H54 (cell line): ENCODE data around the gene MAL.

Experiments
- DNase-seq: peaks from one replicate; pipeline ENCODE4 v3.0.0; 2011; ENCODE audit warnings: low spot score, mixed read lengths; ENCODE audit not compliant: insufficient read length
- FAIRE-seq: peaks from 3 replicates; lab custom pipeline; 2011; peaks lifted over from hg19 to GRCh38; lab: Jason Lieb, UNC
- POLR2A ChIP-seq: IDR thresholded peaks from 2 replicates; pipeline ENCODE4 v1.6.1; 2011; ENCODE audit warnings: low read depth, mild to moderate bottlenecking, low read length

MAL gene

DNA sequence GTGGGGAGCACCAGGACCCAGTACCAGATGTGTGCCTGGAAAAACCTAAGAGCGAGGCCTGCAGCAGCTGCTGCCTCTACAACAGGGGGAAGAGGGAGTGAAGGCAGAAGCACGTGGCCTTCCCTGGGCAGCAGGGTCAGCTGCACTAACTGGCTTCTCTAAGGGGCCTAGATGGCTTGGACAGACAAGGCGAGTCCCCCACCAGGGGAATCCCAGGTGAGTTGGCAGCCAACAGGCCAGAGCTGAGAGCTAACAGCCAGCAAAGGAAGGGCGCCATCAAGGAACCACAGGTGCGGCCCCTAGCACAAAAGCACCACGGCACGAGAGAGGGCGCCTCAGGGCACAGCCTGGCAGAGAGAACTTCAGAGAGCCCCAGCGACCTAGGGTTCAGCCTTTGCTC lies 19.8 kb upstream of the MAL start:
- TF ChIP-seq POLR2A, result no peak
- no peak for DNase-seq
- FAIRE-seq, result no peak

- no peak for TF ChIP-seq POLR2A
- FAIRE-seq (no peak), DNase-seq (no peak)
Observed at GRCh38 chr2:95006588-95006987, 18.9 kb upstream of the MAL start.

DNA sequence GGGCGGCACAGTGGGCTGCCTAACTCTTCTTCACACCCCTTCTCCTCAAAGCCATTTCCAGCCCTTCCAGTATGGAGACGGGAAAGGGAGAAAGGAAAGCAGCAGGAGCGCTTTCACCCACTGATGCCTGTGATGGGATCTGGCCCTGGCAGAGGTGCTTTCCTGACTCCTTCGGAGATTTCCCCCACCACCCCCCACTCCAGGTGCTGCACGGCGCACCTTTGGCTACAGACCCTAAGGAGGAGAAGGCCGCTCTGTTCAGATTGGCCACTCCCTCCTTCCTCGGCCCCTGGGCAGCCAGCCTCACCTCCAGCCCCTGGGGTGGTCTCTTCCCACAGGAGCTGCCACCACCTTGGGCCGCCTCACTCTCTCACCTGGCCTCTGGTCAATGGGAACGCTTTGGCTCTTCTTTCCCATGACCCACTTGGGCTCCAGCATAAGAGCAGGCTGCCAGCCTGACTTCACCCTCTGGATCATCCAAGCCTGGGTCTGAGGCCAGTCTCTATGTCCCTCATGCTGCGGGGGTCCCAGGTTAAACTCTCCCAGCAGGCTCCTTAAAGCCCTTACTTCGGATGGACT lies 18.4 kb upstream of the MAL start:
- no peak for TF ChIP-seq POLR2A
- FAIRE-seq (no peak), DNase-seq (no peak)

GRCh38 chr2:95007822-95008221 lies 17.7 kb upstream of the MAL start:
- TF ChIP-seq POLR2A, result no peak
- no peak for DNase-seq
- FAIRE-seq, result no peak

- no peak for TF ChIP-seq POLR2A
- DNase-seq (no peak), FAIRE-seq (no peak)
Observed at GRCh38 chr2:95008306-95008705, 17.2 kb upstream of the MAL start.

DNA sequence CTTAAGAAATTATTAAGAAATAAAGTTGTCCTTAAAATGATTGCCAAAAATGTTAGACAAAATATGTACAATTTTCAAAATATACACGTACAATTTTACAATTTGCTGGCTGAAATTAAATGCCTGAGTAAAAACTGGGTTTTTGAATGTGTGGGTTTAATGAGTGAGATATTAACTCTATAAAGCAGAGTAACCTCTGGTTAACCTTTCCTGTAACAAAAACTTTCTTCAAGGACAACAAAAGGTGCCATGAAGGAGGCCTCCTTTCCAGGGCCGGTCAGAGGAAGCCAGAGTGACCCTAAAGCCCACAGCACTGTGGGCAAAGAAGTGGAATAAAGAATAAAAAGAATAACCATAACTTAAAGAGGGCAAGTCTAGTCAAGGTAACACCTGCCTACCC lies 16.5 kb upstream of the MAL start:
- no peak for FAIRE-seq

GRCh38 chr2:95009412-95009811 lies 16.1 kb upstream of the MAL start:
- TF ChIP-seq POLR2A, result no peak
- DNase-seq (no peak), FAIRE-seq (no peak)

More for the DNA sequence above, 16.5 kb upstream of the MAL start:
- DNase-seq, result no peak
- TF ChIP-seq POLR2A, result no peak

DNA sequence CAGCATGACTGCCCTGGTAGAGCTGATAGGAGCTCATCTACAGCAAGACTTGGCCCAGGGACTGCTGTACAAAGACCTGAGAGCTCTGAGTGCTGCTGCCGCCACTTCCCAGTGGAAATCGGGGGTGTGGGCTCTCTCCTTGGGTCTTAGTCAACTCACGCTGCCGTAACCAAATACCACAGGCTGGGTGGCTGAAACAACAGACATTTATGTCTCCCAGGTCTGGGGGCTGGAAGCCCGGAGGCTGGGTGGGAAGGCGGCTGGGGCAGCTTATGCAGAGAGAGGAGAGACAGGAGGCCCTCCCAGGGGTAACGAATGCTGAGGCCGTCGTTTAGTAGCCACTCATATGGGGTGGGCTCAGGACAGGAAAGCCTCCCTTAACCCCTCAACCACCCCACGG lies 15.4 kb upstream of the MAL start:
- DNase-seq (no peak), FAIRE-seq (no peak)
- no peak for TF ChIP-seq POLR2A

- no peak for TF ChIP-seq POLR2A
- DNase-seq, result no peak
- no peak for FAIRE-seq
Observed at GRCh38 chr2:95010718-95011117, 14.8 kb upstream of the MAL start.

- DNase-seq, result no peak
- no peak for TF ChIP-seq POLR2A
- FAIRE-seq, result no peak
Observed at GRCh38 chr2:95012881-95013550, 12.5 kb upstream of the MAL start.

DNA sequence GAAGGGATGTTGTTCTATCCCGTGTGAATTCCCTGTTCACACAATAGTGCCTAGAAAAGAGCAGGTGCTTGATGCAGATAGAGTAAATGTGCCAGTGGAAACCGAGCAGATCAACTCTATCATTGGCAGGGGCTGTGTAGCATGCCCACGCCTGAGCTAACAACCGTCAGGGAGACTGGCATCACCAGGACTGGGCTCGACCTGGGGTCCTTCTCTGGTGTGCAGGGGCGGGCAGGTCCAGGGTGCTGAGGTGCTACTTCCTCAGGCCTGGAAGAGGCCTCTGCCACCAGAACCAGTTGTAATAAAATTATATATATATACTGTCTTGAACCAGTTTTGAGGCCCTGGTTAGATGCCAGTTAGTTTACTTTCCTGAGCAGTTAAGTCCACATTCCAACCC lies 11.8 kb upstream of the MAL start:
- TF ChIP-seq POLR2A, result no peak
- FAIRE-seq (no peak), DNase-seq (no peak)

GRCh38 chr2:95014126-95014708 lies 11.3 kb upstream of the MAL start:
- no peak for TF ChIP-seq POLR2A
- FAIRE-seq, result no peak

GRCh38 chr2:95015261-95015912 lies 10.1 kb upstream of the MAL start:
- FAIRE-seq, result no peak
- TF ChIP-seq POLR2A, result no peak
- no peak for DNase-seq

More at GRCh38 chr2:95014126-95014708, 11.3 kb upstream of the MAL start:
- DNase-seq, result no peak

DNA sequence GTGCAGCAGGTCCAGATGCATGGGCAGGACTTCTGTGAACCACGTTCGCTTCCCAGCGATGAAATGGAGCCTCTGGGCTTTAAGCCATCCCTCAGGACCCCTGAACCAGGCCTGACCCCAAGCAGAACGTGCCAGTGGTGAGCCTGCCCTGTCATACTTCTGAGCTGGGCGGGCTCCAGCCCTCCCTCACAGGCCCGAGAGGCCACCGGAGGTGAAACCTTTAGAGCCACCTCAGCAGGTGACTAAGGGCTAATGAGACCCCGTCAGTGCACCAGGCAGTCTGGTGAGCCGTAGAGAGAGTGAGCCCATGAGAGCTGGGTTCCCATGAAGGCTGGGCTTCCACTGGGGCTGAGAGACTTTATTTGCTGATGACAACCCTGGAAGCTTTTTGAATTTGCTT lies 8.9 kb upstream of the MAL start:
- FAIRE-seq, result no peak
- TF ChIP-seq POLR2A, result no peak
- no peak for DNase-seq
